OCI-LY7 (cell line): ENCODE results near the gene MYH3. TPM values are rescaled to one million over a fixed set of nuclear protein-coding genes. Genes with fewer than 3 reads are reported as not detected.

Source experiments
- BruUV-seq: library from RNA; stranded (reverse); fragments of 400-500 nt; replicated peaks from 2 replicates; lab custom pipeline; 2021; lab: Mats Ljungman, UMichigan
- CTCF ChIA-PET: fragments of 300-600 bp; sonication (Branson Sonifier 250); formaldehyde crosslinking; loops from one replicate; lab custom pipeline; 2022; ENCODE audit warnings: antibody characterized with exemption; ENCODE audit not compliant: unreplicated experiment; lab: Charles Lee
- POLR2A ChIA-PET: fragments of 300-600 bp; sonication (Branson Sonifier 250); formaldehyde crosslinking; loops from one replicate; lab custom pipeline; 2022; ENCODE audit warnings: antibody characterized with exemption; lab: Charles Lee
- DNase-seq: peaks from one replicate; pipeline ENCODE4 v3.0.0-alpha.2; 2015; ENCODE audit warnings: low spot score
- H2AFZ ChIP-seq: fragments of 200-600 bp; sonication (generic), shearing (Covaris generic); 2 replicates; pipeline ENCODE4 v1.6.1; 2014; ENCODE audit warnings: mild to moderate bottlenecking, antibody characterized with exemption, low read length, moderate library complexity
- H3K27ac ChIP-seq: fragments of 200-600 bp; sonication (generic); 2 replicates; pipeline ENCODE4 v1.5.1; 2014; ENCODE audit warnings: mixed run types, low read depth, mild to moderate bottlenecking, moderate library complexity, low read length, inconsistent platforms; ENCODE audit not compliant: poor library complexity, severe bottlenecking
- H3K36me3 ChIP-seq: fragments of 200-600 bp; sonication (generic); 2 replicates; pipeline ENCODE4 v1.6.1; 2014; ENCODE audit warnings: mild to moderate bottlenecking, antibody characterized with exemption, low read length, moderate library complexity, mixed read lengths; ENCODE audit not compliant: insufficient read depth
- H3K4me1 ChIP-seq: fragments of 200-600 bp; sonication (generic); 2 replicates; pipeline ENCODE4 v1.5.1; 2014; ENCODE audit warnings: mild to moderate bottlenecking, low read length; ENCODE audit not compliant: insufficient read depth, poor library complexity, severe bottlenecking
- H3K4me2 ChIP-seq: fragments of 200-600 bp; sonication (generic); 2 replicates; pipeline ENCODE4 v1.6.1; 2014; ENCODE audit warnings: mild to moderate bottlenecking, low read length
- H3K4me3 ChIP-seq: fragments of 200-600 bp; sonication (generic); 2 replicates; pipeline ENCODE4 v1.5.1; 2014; ENCODE audit warnings: mild to moderate bottlenecking, low read depth, low read length; ENCODE audit not compliant: poor library complexity, severe bottlenecking
- H3K79me2 ChIP-seq: fragments of 200-600 bp; sonication (generic); 2 replicates; pipeline ENCODE4 v1.6.1; 2016; ENCODE audit warnings: low read depth, mild to moderate bottlenecking, low read length, moderate library complexity, mixed read lengths; ENCODE audit not compliant: insufficient read depth
- H3K9me2 ChIP-seq: fragments of 200-600 bp; sonication (generic); 2 replicates; pipeline ENCODE4 v1.6.1; 2016; ENCODE audit warnings: mild to moderate bottlenecking, low read length, mixed read lengths; ENCODE audit not compliant: insufficient read depth
- H3K9me3 ChIP-seq: fragments of 200-600 bp; sonication (generic); 2 replicates; pipeline ENCODE4 v1.6.1; 2014; ENCODE audit warnings: mild to moderate bottlenecking, mixed run types, low read length, mixed read lengths
- H4K20me1 ChIP-seq: fragments of 200-600 bp; sonication (generic); 2 replicates; pipeline ENCODE4 v1.6.1; 2014; ENCODE audit warnings: mild to moderate bottlenecking, antibody characterized with exemption, low read length, moderate library complexity, mixed read lengths; ENCODE audit not compliant: insufficient read depth
- CTCF ChIP-seq: fragments of 200-600 bp; sonication (generic); conservative IDR thresholded peaks from 2 replicates; pipeline ENCODE4 v1.5.1; 2014; ENCODE audit warnings: mild to moderate bottlenecking, antibody characterized with exemption, low read length, moderate library complexity, mixed read lengths
- EZH2phosphoT487 ChIP-seq: fragments of 200-600 bp; sonication (generic); IDR thresholded peaks from 2 replicates; pipeline ENCODE4 v1.6.1; 2018; ENCODE audit warnings: low read depth, borderline replicate concordance, mild to moderate bottlenecking, mixed run types, antibody characterized with exemption, low read length, moderate library complexity, mixed read lengths
- intact Hi-C: fragments of 100-400 bp; cut with micrococcal nuclease; formaldehyde crosslinking; loops from one replicate; pipeline ENCODE4 v1.10.0; 2022; ENCODE audit not compliant: unreplicated experiment
- total RNA-seq, 2 experiments: library from RNA; depleted of rRNA in 1 of 2; stranded (reverse); fragments of >200 nt in 1 of 2; shearing (Covaris generic) in 1 of 2; gene quantifications; 2 replicates each; pipeline ENCODE4 v1.2.3, GENCODE V29; 2014 to 2022

The MYH3 gene
- total RNA-seq, 2 experiments from 2014 or later, result 4.2 to 5.9 TPM

GRCh38 chr17:10606110-10606509 is 51.0 kb downstream of the MYH3 start:
- no peak overlapping the region for H2AFZ ChIP-seq
- no peaks in the 10 kb centered on the region for H3K9me3 ChIP-seq
- H3K4me1 ChIP-seq, result no peaks in the 10 kb centered on the region
- H4K20me1 ChIP-seq, result no peaks in the 10 kb centered on the region
- H3K79me2 ChIP-seq, result no peaks in the 10 kb centered on the region
- intact Hi-C loops, result no loop called here
- ChIA-PET POLR2A (no interaction called here), CTCF (no interaction called here)
- H3K4me2 ChIP-seq, result no peak overlapping the region
- H3K27ac ChIP-seq, result no peak overlapping the region
- TF ChIP-seq CTCF, result no peak
- TF ChIP-seq EZH2phosphoT487, result no peak
- no peaks in the 10 kb centered on the region for H3K36me3 ChIP-seq
- H3K9me2 ChIP-seq, result no peaks in the 10 kb centered on the region
- DNase-seq, result no peak
- no peak overlapping the region for H3K4me3 ChIP-seq
- no TSS peak for BruUV-seq

- H2AFZ ChIP-seq, result no peak overlapping the region
- no peaks in the 10 kb centered on the region for H3K36me3 ChIP-seq
- H3K4me2 ChIP-seq, result no peak overlapping the region
- no peaks in the 10 kb centered on the region for H3K9me3 ChIP-seq
- H3K9me2 ChIP-seq, result no peaks in the 10 kb centered on the region
- no peak overlapping the region for H3K27ac ChIP-seq
- no peak for DNase-seq
- H3K4me1 ChIP-seq, result no peaks in the 10 kb centered on the region
- no peaks in the 10 kb centered on the region for H3K79me2 ChIP-seq
- CTCF ChIA-PET, result no interaction called here
- BruUV-seq, result no TSS peak
- POLR2A ChIA-PET, result interaction anchor here (0.7 kb wide), 2 partner anchors 232 to 814 kb away, joined by 3 read pairs; partner anchors contain the start of gene DHRS7C
- TF ChIP-seq CTCF (no peak), EZH2phosphoT487 (no peak)
- no peak overlapping the region for H3K4me3 ChIP-seq
- H4K20me1 ChIP-seq, result no peaks in the 10 kb centered on the region
- intact Hi-C loops, result no loop called here
Observed at GRCh38 chr17:10605221-10605783, 51.8 kb downstream of the MYH3 start.

- TF ChIP-seq CTCF (no peak), EZH2phosphoT487 (no peak)
Observed at GRCh38 chr17:10604521-10604920, 52.6 kb downstream of the MYH3 start.

More at GRCh38 chr17:10604521-10604920, 52.6 kb downstream of the MYH3 start:
- H3K9me2 ChIP-seq, result no peaks in the 10 kb centered on the region
- H3K36me3 ChIP-seq, result no peaks in the 10 kb centered on the region
- intact Hi-C loops, result no loop called here
- no peaks in the 10 kb centered on the region for H3K9me3 ChIP-seq
- ChIA-PET CTCF (no interaction called here), POLR2A (interaction anchor here (0.7 kb wide), 1 partner anchor 233 kb away, joined by 3 read pairs; no protein-coding TSS in a partner anchor)
- no peak for DNase-seq
- no peak overlapping the region for H3K27ac ChIP-seq
- no peaks in the 10 kb centered on the region for H4K20me1 ChIP-seq
- no peaks in the 10 kb centered on the region for H3K79me2 ChIP-seq
- no peak overlapping the region for H3K4me3 ChIP-seq
- no peak overlapping the region for H2AFZ ChIP-seq
- no peak overlapping the region for H3K4me2 ChIP-seq
- H3K4me1 ChIP-seq, result no peaks in the 10 kb centered on the region
- no TSS peak for BruUV-seq
